Urothelium cell line (cell line): ENCODE measurements around the gene CDC42SE2.
A peak's percentile ranks its signal among the peaks of the same experiment; 100 is the strongest.
"Not testable (repeated sequence)": the region's sequence is repeated elsewhere in the genome, so short reads cannot be mapped to it uniquely, and the experiment has no call there.

Experiments
- DNase-seq: peaks from one replicate; pipeline ENCODE4 v3.0.0; 2011; ENCODE audit warnings: low spot score, mixed read lengths
- FAIRE-seq: peaks from 2 replicates; lab custom pipeline; 2011; peaks lifted over from hg19 to GRCh38; lab: Jason Lieb, UNC

CDC42SE2 gene

DNA sequence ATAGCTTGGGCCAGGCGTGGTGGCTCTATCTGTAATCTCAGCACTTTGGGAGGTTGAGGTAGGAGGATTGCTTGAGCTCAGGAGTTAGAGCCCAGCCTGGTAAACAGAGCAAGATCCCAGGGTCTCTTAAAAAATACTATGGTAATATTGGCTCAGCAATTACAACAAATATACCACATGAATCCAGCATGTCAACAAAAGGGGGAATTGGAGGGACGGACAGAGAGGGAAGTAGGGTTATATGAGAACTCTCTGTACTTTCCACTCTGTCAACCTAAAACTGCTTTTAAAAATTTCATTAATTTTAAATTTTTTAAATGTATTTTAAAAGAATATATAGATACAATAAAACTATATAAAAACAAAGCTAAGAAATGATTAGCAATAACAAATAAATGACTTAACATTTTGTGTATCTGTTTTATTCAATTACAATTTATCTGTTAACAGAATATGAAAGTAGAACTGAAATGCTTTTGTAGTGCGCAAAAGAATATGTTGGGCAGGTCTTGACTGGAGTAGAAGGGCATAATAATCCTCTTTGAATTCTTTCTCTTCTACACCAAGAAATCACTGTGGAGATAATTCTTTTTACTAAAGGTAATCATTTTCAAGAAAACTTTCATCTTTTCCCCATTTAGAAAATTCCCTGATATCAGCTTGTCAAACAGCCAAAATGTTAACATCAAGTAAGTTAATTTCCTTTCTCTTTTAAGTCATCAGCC, 12.9 kb upstream of the CDC42SE2 start:
- no peak for FAIRE-seq
- no peak for DNase-seq

DNA sequence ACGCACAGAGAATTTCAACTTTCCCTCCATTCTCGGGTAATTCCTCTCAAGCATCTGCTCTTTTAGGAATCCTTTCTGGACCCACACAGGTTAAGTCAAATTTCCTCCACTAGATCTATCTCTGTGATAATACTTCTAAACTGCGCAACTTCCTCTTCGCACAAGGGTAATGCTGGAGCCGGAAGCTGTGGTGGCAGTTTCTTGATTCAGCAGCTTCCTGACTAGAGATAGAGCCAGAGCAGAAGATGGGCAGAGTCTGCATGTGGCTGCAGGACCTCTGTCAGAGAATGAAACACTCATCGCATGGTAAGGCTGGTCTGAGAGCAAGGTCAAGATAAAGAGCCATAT, 11.1 kb upstream of the CDC42SE2 start:
- FAIRE-seq (no peak), DNase-seq (no peak)

DNA sequence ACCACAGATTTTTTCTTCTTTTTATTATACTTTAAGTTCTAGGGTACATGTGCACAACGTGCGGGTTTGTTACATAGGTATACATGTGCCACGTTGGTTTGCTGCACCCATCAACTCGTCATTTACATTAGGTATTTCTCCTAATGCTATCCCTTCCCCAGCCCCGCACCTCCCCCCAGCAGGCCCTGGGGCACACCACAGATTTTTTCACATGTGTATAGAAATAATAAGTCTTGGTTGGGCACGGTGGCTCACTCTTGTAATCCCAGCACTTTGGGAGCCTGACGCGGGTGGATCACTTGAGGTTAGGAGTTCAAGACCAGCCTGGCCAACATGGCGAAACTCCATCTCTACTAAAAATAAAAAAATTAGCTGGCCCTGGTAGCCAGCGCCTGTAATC, 9.8 kb upstream of the CDC42SE2 start:
- not testable (repeated sequence) for FAIRE-seq, DNase-seq

DNA sequence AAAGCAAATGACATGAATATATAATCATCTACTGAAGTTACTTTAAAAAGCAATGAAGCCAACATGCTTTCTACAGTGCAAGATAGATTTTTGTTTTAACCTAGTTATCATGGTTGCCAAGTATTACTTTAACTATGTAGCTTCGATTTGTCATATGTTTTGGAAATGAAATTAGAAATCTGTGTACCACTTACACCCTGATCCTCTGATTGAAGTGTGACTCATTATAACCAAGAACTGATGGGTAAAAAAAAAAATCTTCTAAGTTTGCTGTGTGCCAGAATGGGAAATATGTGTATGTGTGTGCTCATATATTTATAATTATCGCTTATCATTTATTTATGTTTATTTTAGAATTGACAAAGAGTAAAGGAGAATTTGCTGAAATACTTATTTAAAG, 9.1 kb upstream of the CDC42SE2 start:
- FAIRE-seq (no peak), DNase-seq (no peak)

DNA sequence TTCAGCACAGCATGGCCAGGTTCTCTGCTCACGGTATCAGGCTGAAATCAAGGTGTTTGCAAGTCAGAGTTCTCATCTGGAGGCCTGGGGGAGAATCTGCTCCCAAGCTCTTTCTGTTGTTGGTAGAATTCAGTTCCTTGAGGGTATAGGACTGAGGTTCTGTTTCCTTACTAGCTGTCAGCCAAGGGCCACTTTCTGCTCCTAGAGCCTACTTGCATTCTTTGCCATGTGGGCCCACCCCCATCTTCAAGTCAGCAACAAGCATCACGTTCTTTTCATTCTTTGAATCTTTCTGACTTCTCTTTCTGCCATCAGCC, 7.4 kb upstream of the CDC42SE2 start:
- no peak for DNase-seq
- FAIRE-seq: no peak

DNA sequence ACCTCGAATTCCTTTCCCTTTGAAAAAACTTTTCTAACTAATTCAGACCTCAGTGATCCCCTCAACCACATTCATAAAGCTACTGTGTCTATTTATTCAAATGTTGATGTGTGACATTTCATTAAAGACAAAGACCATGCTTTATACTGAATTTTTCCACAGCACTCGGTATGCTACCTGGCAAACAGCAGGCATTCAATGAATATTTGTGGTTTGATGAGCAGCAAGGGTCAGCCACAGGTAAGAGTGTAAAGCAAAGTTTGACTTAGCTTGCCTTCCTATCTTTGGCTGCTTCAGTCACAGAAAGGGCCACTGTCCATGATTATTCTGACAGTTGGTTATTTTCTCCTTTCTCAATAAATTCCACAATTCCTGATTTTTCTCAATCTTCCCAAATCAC, 5.1 kb upstream of the CDC42SE2 start:
- FAIRE-seq (no peak), DNase-seq (peak; percentile 47)

DNA sequence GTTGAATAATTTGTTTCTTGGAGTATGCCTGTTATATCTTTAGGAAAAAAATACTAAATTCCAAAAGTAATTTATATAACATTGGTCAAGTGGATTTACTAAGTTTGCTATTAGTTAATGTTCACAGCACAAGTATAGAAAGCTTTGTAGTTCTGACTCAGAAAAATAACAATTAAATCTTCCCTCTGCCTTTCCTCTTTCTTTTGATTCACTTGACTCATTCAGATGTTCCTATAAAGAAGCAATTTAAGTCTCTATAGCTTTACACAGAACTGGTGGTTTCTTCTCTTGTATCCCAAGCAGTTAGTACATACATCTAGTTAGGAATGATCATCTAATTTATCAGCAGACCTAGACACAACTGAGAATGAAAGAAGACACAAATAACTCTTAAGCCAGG, 4.5 kb upstream of the CDC42SE2 start:
- no peak for FAIRE-seq
- no peak for DNase-seq

DNA sequence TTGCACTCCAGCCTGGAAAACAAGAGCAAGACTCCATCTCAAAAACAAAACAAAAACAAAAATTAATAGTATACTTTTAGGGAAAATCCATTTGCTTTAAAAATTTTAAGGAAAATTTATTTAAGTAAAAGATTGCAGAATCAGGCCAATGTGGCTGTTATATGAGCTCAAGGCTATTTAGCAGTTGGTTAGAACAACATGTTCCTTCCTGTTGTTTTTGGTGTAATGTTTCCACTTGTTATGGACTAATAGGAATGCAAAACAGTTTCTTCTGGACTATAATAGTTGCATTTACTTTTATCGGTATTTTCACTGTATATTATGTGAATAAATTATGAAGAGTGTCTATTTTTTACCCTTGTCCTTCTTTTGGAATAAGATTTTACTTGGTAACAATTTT, 3.0 kb upstream of the CDC42SE2 start:
- FAIRE-seq: no peak
- no peak for DNase-seq

DNA sequence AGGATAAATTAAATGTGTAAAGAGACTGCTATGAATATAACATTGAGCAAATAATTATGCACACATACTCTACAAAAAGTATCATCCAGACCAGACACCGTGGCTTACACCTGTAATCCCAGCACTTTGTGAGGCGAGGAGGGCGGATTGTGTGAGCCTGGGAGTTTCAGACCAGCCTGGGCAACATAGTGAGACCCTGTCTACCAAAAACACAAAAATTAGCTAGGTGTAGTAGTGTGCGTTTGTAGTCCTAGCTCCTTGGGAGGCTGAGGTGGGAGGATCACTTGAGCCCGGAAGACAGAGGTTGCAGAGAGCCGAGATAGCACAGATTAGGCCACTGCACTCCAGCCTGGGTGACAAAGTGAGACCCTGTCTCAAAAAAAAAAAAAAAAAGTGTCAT, 2.4 kb upstream of the CDC42SE2 start:
- DNase-seq (no peak), FAIRE-seq (no peak)

DNA sequence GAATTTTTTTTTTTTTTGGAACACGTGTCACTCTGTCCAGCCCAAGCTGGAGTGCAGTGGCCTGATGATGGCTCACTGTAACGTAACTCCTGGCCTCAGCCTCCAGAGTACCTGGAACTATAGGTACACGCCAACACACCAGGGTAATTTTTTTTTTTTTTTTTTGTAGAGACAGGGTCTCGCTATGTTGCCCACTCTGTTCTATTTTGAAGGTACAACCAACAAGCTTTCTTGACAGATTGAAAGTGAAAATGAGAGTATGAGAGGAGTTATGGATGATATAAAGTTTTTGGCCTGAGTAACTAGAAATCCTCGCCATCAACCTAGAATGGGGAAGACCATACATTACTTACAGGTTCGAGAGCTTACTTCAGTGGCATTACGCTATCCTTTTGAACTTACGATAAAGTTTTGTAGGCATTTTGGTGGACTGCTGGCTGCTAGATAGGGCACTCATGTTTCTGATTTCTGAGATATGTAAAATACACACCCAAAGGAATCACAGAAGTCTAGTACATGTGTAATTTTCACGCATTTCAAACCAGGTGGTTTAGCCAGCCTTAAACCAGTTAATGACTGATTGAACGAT, 806 bp upstream of the CDC42SE2 start:
- FAIRE-seq (no peak), DNase-seq (no peak)

DNA sequence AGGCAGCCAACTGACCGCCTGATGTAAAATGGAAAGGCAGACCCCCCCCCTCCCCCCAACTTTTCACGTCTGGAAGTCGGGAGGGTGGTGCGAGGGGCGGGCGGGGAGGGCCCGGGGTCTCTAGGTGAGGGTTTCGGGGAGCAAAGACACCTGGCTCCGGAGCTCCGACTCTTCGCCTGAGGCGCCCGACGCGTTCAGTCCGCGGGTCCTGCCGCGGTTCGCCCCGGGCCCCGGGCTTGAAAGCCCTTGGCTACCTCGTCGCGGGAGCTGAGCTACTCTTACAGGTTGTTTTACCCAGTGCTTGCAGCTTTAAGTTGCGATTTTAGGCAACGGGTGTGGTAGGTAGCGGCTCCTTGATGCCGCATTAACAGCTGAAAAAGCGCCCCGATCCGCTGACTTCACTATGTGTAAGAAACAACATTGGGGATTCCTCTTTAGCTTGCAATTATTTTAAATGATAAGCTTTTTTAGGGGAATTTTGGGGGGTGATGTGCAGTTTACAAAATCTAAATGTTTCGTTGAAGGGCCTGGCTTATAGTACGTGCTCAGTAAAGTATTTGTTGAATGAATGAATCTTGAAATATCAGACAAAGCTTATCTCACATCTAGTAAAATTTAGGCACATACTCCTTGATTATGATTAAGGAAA, 722 bp downstream of the CDC42SE2 start:
- peak; percentile 21 for DNase-seq
- no peak for FAIRE-seq

DNA sequence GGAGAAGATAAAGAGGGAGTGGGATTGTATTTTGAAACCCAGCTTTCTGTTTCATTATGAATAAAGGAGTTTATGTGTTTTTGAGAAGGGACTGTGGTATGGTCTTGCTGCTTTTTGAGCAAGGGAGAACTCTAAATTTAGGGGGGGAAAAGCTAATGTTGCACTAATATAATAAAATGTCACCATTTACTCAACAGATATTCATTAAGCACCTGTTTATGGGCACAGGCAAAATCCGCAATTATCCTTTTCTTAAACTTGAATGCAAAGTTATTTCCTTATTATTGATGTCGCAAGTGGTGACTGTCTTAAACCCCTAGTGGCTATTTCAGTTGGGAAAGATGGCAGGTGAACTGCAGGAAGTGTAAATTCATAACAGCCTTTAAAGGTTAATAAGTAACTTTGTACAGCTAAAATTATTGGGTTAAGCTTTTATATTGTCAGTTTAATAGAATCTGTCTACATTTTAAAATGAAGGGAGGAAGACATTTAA, 1.5 kb downstream of the CDC42SE2 start:
- FAIRE-seq (no peak), DNase-seq (no peak)

DNA sequence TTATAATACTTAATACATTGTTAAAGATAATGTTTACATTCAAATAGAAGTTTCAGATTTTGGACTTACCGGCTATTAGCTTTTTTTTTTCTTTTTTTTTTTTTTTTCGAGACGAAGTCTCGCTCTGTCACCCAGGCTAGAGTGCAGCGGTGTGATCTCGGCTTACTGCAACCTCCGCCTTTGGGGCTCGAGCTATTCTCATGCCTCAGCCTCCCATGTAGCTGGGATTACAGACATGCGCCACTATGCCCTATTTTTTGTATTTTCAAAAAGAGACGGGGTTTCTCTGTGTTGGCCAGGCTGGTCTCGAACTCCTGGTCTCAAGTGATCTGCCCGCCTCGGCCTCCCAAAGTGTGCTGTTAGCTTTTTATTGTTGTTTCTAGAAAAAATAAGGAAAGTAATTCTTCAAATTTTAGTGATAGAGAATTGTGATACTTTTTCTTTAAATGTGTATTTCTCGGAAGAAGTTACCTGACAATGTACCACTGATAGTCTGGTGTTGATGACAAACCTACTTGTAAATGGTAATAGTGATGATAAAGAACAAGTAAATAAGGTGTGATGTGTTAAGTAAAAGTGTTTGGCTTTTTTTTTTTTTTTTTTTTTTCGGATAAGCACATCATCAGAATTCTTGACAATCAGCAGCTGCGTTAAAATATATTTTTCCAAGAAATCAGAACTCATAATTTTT, 2.7 kb downstream of the CDC42SE2 start:
- FAIRE-seq: no peak

DNA sequence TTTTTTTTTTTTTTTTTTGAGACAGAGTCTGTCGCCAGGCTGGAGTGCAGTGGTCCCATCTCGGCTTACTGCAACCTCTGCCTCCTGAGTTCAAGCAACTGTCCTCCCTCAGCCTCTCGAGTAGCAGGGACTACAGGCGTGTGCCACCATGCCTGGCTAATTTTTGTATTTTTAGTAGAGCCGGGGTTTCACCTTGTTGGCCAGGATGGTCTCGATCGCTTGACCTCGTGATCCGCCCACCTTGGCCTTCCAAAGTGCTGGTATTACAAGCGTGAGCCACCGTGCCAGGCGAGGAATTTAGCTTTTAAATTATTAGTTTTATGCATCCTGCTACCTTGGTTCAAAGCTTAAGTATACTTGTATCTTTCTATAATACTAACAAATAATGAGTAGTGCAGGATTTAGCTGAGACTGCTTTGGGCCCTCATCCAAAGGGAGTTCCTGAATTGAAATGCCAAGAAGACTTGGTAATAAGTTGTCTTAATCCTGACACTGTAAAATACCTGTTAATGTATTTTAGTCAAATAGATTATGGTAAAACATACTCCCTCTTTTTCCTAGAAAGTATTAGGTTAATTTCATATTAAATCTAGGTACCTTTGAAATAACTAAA, 5.0 kb downstream of the CDC42SE2 start:
- FAIRE-seq (no peak), DNase-seq (no peak)

More for the DNA sequence above, 2.7 kb downstream of the CDC42SE2 start:
- no peak for DNase-seq

DNA sequence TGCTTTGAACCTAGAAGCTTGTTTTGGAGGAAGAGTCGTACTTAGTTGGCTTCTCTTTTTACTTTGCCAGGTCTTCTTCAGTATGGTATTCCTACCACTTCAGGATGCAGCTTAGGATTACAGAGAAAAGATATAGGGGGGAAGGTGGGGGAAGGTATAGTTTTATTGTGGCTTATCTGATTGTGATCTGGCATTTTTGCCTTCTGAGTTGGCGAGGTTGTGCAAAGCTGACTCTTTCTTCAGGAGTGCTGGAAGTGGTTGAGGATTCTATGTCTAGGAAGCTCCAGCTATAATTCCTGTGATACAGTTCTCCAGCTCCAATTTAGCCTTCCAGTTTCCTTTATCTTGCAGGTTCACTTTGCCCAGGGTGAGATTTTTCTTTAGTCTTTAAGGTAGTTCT, 7.0 kb downstream of the CDC42SE2 start:
- FAIRE-seq (no peak), DNase-seq (no peak)

DNA sequence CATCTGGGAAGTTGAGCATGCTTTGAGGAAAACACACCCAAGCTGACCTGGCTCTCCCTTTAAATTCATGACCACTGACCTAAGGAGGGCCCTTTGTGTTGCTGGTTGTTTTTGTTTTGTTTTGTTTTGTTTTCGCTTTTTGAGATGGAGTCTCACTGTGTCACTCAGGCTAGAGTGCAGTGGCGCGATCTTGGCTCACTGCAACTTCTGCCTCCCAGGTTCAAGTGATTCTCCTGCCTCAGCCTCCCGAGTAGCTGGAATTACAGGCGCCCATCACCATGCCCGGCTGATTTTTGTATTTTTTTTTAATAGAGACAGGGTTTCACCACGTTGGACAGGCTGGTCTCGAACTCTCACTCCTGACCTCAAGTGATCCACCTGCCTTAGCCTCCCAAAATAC, 8.0 kb downstream of the CDC42SE2 start:
- not testable (repeated sequence) for DNase-seq, FAIRE-seq

DNA sequence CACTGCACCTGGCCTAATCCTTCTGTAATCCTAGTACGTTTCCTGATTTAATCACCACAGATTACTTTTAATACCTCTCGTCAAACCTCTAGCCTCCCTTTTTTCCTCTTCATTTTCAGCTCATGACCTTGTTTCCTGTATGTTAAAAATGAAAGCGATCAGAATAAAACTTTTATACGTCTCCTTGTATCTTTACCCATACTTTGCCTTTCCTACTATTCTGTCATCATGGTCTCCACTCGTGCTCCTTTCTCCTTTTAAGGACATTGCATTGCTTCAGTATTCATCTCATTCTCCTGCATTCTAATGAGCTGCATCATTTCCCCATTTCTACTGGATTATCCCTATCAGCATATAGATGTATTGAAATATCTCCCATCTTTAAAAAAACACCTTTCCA, 8.5 kb downstream of the CDC42SE2 start:
- FAIRE-seq (no peak), DNase-seq (no peak)

DNA sequence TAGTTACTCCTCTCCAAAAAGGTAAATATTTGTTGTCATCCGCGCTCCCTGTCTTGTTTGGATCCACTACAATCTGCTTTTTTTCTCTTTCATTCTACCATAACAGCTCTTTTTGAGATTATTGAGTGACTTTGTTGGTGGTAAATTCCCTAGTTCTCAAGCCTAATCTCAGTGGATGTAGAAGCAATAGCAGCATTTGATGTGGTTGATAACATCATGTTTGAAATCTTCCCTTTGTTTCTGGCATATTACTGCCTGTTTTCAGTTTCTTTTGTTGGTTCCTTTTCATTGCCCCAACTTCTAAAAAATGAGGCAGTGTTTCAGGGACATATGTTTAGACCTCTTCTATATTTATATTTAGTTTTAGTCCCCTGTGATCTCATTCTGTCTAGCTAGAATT, 8.9 kb downstream of the CDC42SE2 start:
- no peak for DNase-seq
- FAIRE-seq: no peak

DNA sequence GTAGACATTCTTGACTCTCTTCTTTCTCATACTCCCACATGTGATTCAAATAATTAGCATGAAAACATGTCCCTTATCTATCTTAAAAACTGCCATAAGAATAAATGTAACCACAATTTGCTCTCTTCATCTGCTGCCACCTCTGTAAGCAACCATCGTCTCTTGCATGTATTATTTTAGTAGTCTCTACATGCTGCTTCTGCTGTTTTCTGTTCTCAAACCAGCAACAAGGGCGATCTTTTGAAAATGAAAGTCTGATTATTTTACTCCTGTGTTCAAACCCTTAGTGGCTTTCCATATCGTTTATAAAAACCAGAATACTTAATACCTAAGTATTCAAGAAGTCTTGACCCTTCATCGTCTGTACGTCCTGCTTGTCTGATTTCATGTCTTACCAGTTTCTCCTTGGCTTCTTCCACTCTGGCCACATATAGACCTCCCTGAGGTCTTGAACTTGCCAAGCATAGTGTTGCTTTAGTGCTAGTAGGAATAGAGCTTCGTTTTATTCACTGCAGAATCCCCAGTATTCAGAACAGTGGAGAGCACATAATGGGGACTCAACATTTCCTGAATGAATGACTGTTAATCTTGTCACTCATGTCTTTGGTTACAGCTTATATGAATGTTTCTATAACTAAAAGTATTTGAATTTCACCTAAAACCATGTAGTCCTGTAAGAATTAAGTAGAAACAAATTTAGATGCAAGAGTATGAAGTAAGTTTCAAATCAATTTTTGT, 10.6 kb downstream of the CDC42SE2 start:
- DNase-seq (no peak), FAIRE-seq (no peak)

DNA sequence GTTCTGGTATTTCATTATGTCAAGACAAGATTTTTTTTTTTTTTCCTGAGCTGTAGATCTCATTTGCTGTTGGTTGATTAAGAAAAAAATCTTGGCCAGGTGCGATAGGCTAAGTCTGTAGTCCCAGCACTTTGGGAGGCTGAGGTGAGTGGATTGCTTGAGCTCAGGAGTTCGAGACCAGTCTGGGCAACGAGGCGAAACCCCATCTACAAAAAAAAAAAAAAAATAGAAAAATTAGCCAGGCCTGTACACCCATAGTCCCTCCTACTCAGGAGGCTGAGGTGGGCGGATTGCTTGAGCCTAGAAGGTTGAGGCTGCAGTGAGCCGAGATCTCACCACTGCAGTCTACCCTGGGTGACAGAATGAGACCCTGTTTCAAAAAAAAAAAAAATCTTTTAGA, 12.2 kb downstream of the CDC42SE2 start:
- DNase-seq: no peak
- FAIRE-seq: no peak

DNA sequence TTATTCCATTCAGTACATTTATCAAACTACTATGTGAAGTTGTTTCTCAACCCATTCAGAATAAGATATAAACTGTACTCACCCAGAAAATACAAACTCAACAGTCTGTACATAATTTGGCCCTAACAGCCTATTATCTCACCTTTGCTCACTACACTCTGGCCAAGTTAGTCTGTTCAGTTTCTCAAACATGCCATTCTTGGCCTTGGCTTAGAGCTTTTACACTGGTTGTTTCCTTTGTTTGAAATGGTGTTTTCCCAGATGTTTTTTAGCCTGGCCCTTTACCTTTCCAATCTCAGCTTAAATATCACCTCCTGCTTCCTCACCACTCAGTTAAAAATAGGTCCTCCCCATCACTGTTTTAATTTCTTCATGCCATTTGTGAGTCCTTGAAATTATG, 13.6 kb downstream of the CDC42SE2 start:
- FAIRE-seq (no peak), DNase-seq (no peak)
